Measurements from ENCODE around the gene TMEM127.

GRCh38 chr2:96276787-96277499 is 11.1 kb upstream of the TMEM127 start:
- TF ChIP-seq RCOR1 (IDR thresholded peaks at IDR 0.05; ENCODE audit: low read depth, low read length) = no peak
- no peak for TF ChIP-seq RFX5 (IDR thresholded peaks at IDR 0.05)
- TF ChIP-seq NR3C1 (IDR thresholded peaks at IDR 0.05) = no peak
- no peak for TF ChIP-seq POLR2A (IDR thresholded peaks at IDR 0.05; ENCODE audit: low read length)
- no peak for TF ChIP-seq CTCF (IDR thresholded peaks at IDR 0.05)
- no peak for TF ChIP-seq GATA3 (IDR thresholded peaks at IDR 0.05; ENCODE audit: borderline replicate concordance)
- no peak for TF ChIP-seq REST (IDR thresholded peaks at IDR 0.05)
- TF ChIP-seq JUNB (IDR thresholded peaks at IDR 0.05) = no peak
- no peak for TF ChIP-seq CHD4 (IDR thresholded peaks at IDR 0.05; ENCODE audit: borderline replicate concordance)
- TF ChIP-seq RNF2 (IDR thresholded peaks at IDR 0.05; ENCODE audit: borderline replicate concordance, low read depth) = no peak
- no peak for TF ChIP-seq RARB (CRISPR knock-in tag; IDR thresholded peaks at IDR 0.05)
- no peak for TF ChIP-seq MAX (IDR thresholded peaks at IDR 0.05)

All from A549 (cell line).